MM.1S (cell line): ENCODE results near the gene UBE2E2.

Experiments
- DNase-seq: peaks from one replicate; pipeline ENCODE4 v3.0.0-alpha.2; 2015
- H2AFZ ChIP-seq: fragments of 300-600 bp; sonication (generic); 2 replicates; pipeline ENCODE4 v1.6.0; 2016; ENCODE audit warnings: antibody characterized with exemption, low read length
- H3F3A ChIP-seq: fragments of 300-600 bp; sonication (generic); 2 replicates; pipeline ENCODE4 v1.6.1; 2016; ENCODE audit warnings: mild to moderate bottlenecking, antibody characterized with exemption, low read length, moderate library complexity, mixed read lengths; ENCODE audit not compliant: insufficient read depth
- H3K27ac ChIP-seq: fragments of 300-600 bp; sonication (generic); 2 replicates; pipeline ENCODE4 v1.5.1; 2016; ENCODE audit warnings: mild to moderate bottlenecking, low read length
- H3K27me3 ChIP-seq: fragments of 300-600 bp; sonication (generic); replicated peaks from 2 replicates; pipeline ENCODE4 v1.6.0; 2016; ENCODE audit warnings: low read length; ENCODE audit not compliant: insufficient read depth
- H3K36me3 ChIP-seq: fragments of 300-600 bp; sonication (generic); replicated peaks from 2 replicates; pipeline ENCODE4 v1.6.1; 2016; ENCODE audit warnings: mild to moderate bottlenecking, low read length, mixed read lengths; ENCODE audit not compliant: insufficient read depth
- H3K4me1 ChIP-seq: fragments of 300-600 bp; sonication (generic); 2 replicates; pipeline ENCODE4 v1.6.1; 2016; ENCODE audit warnings: low read length, mixed read lengths
- H3K4me2 ChIP-seq: fragments of 300-600 bp; sonication (generic); 2 replicates; pipeline ENCODE4 v1.6.0; 2016; ENCODE audit warnings: low read depth, low read length
- H3K4me3 ChIP-seq: fragments of 300-600 bp; sonication (generic); 2 replicates; pipeline ENCODE4 v1.5.1; 2016; ENCODE audit warnings: low read length, mixed read lengths
- H3K79me2 ChIP-seq: fragments of 300-600 bp; sonication (generic); 2 replicates; pipeline ENCODE4 v1.6.1; 2016; ENCODE audit warnings: mixed run types, low read length, mixed read lengths
- H3K9ac ChIP-seq: fragments of 300-600 bp; sonication (generic); 2 replicates; pipeline ENCODE4 v1.6.1; 2016; ENCODE audit warnings: low read length, mixed read lengths
- H3K9me2 ChIP-seq: fragments of 300-600 bp; sonication (generic); replicated peaks from 2 replicates; pipeline ENCODE4 v1.6.1; 2016; ENCODE audit warnings: mild to moderate bottlenecking, low read length, mixed read lengths; ENCODE audit not compliant: insufficient read depth
- H3K9me3 ChIP-seq: fragments of 300-600 bp; sonication (generic); replicated peaks from 2 replicates; pipeline ENCODE4 v1.6.1; 2016; ENCODE audit warnings: mild to moderate bottlenecking, low read length, mixed read lengths; ENCODE audit not compliant: insufficient read depth
- H4K20me1 ChIP-seq: fragments of 300-600 bp; sonication (generic); 2 replicates; pipeline ENCODE4 v1.6.1; 2016; ENCODE audit warnings: mild to moderate bottlenecking, low read length, moderate library complexity, mixed read lengths; ENCODE audit not compliant: insufficient read depth
- EZH2 ChIP-seq: fragments of 300-600 bp; sonication (generic); optimal IDR thresholded peaks from 2 replicates; pipeline ENCODE3; 2017; ENCODE audit warnings: low read depth, mild to moderate bottlenecking, antibody characterized with exemption, low read length, mixed read lengths
- EZH2phosphoT487 ChIP-seq: fragments of 300-600 bp; sonication (generic); IDR thresholded peaks from 2 replicates; pipeline ENCODE4 v1.6.1; 2018; ENCODE audit warnings: antibody characterized with exemption, low read length
- TF ChIP-seq, protein P1 (sequence below): fragments of 300-600 bp; sonication (generic); IDR thresholded peaks from 2 replicates; pipeline ENCODE4 v1.5.1; 2016; ENCODE audit warnings: antibody characterized with exemption, low read length, mixed read lengths

The UBE2E2 gene

DNA sequence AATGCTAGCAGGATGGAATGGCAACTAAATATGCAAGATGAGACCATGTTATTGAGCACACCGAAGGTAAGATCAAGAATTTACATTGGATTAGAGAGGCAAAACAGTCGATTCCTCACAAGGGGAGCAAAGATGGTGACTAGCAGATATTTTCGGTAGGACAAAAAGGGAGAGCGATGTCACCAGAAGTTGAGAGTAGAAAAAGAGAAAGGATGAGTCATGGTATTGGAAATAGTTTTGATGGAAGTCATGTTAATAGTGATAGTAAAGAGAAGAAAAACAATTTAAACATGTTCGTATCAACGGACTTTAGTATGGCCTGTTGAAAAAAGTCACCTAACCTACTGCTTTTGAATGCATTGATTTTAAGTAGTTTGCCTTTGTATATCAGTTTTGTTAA lies 55.0 kb downstream of the UBE2E2 start:
- H3F3A ChIP-seq, result no peaks in the 10 kb centered on the region; the same call in 1 of the 2 replicates
- no peak overlapping the region for H3K4me2 ChIP-seq
- no peak overlapping the region for H3K27ac ChIP-seq
- H2AFZ ChIP-seq, result no peak overlapping the region
- no peaks in the 10 kb centered on the region for H4K20me1 ChIP-seq
- no peak overlapping the region for H3K9ac ChIP-seq
- no peaks in the 10 kb centered on the region for H3K9me2 ChIP-seq
- TF ChIP-seq, protein P1, sequence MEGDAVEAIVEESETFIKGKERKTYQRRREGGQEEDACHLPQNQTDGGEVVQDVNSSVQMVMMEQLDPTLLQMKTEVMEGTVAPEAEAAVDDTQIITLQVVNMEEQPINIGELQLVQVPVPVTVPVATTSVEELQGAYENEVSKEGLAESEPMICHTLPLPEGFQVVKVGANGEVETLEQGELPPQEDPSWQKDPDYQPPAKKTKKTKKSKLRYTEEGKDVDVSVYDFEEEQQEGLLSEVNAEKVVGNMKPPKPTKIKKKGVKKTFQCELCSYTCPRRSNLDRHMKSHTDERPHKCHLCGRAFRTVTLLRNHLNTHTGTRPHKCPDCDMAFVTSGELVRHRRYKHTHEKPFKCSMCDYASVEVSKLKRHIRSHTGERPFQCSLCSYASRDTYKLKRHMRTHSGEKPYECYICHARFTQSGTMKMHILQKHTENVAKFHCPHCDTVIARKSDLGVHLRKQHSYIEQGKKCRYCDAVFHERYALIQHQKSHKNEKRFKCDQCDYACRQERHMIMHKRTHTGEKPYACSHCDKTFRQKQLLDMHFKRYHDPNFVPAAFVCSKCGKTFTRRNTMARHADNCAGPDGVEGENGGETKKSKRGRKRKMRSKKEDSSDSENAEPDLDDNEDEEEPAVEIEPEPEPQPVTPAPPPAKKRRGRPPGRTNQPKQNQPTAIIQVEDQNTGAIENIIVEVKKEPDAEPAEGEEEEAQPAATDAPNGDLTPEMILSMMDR, result no peak
- TF ChIP-seq EZH2, result no peak
- no peak for TF ChIP-seq EZH2phosphoT487
- H3K36me3 ChIP-seq, result no peaks in the 10 kb centered on the region
- peaks cover 3% of the 10 kb centered on the region; the same call in 1 of the 2 replicates for H3K4me1 ChIP-seq
- no peak overlapping the region for H3K4me3 ChIP-seq
- no peak for DNase-seq
- H3K9me3 ChIP-seq, result no peaks in the 10 kb centered on the region
- H3K79me2 ChIP-seq, result peaks cover 67% of the 10 kb centered on the region
- no peaks in the 10 kb centered on the region for H3K27me3 ChIP-seq

DNA sequence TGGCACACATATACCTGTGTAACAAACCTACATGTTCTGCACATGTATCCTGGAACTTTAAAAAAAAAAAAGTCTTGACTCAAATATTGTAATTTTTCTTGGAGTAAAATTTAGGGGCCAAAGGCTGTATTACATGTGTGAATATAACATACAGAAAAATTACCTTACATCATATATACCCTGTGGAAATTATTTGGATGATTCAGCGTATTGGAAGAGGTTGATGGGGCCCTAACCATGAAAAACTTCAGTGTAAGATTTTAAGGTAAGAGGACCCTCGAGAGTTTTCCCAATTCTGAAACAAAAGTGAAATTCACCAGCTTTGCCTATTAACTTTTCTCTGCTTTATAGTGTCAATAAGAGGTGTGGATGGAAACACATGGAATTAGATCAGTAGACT lies 56.4 kb downstream of the UBE2E2 start:
- H3K9me3 ChIP-seq, result no peaks in the 10 kb centered on the region
- H3K27ac ChIP-seq, result no peak overlapping the region
- H2AFZ ChIP-seq, result no peak overlapping the region
- H3K4me2 ChIP-seq, result no peak overlapping the region
- no peaks in the 10 kb centered on the region for H3K27me3 ChIP-seq
- H3K4me1 ChIP-seq, result no peaks in the 10 kb centered on the region
- H3K4me3 ChIP-seq, result no peak overlapping the region
- H3K9ac ChIP-seq, result no peak overlapping the region
- TF ChIP-seq EZH2, result no peak
- TF ChIP-seq EZH2phosphoT487, result no peak
- TF ChIP-seq, protein P1, result no peak
- no peaks in the 10 kb centered on the region for H3K36me3 ChIP-seq
- no peaks in the 10 kb centered on the region for H3K9me2 ChIP-seq
- H4K20me1 ChIP-seq, result no peaks in the 10 kb centered on the region
- H3K79me2 ChIP-seq, result peaks cover 64% of the 10 kb centered on the region
- DNase-seq, result no peak
- H3F3A ChIP-seq, result no peaks in the 10 kb centered on the region; the same call in 1 of the 2 replicates

DNA sequence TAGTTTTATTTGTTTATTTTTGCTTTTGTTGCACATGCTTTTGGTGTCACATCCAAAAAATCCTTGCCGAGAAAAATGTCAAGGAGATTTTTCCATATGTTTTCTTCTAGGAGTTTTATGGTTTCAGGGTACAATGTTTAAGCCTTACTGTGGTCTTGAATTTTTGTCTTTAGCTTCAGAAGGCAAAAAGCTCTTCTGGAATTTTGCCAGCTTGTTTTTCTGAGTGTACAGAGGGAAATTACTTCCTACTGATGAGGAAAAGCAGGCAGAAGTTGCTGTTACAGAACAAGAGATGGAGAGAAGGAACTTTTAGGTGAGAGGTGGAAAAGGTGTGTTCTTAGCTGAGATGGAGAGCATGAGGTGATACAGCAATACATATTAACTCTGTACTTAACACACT lies 59.6 kb downstream of the UBE2E2 start:
- Histone ChIP-seq H3K27ac (no peak overlapping the region), H3K9ac (no peak overlapping the region), H3K36me3 (no peaks in the 10 kb centered on the region), H3K27me3 (no peaks in the 10 kb centered on the region), H3K9me2 (no peaks in the 10 kb centered on the region), H3K79me2 (peaks cover 47% of the 10 kb centered on the region), H4K20me1 (no peaks in the 10 kb centered on the region), H3K4me1 (no peaks in the 10 kb centered on the region), H3K4me3 (no peak overlapping the region), H3F3A (no peaks in the 10 kb centered on the region), H3K9me3 (no peaks in the 10 kb centered on the region), H3K4me2 (no peak overlapping the region), H2AFZ (no peak overlapping the region)
- TF ChIP-seq EZH2phosphoT487 (no peak), EZH2 (no peak)
- TF ChIP-seq, protein P1, result no peak
- no peak for DNase-seq
